DMS 273 (cell line): ENCODE measurements around the gene USF1.
"Not testable (repeated sequence)": the region's sequence is repeated elsewhere in the genome, so short reads cannot be mapped to it uniquely, and the experiment has no call there.

ENCODE experiments used
- DNase-seq: peaks from one replicate; lab custom pipeline; 2025; ENCODE audit not compliant: unreplicated experiment; lab: John Stamatoyannopoulos, UW

USF1 gene

DNA sequence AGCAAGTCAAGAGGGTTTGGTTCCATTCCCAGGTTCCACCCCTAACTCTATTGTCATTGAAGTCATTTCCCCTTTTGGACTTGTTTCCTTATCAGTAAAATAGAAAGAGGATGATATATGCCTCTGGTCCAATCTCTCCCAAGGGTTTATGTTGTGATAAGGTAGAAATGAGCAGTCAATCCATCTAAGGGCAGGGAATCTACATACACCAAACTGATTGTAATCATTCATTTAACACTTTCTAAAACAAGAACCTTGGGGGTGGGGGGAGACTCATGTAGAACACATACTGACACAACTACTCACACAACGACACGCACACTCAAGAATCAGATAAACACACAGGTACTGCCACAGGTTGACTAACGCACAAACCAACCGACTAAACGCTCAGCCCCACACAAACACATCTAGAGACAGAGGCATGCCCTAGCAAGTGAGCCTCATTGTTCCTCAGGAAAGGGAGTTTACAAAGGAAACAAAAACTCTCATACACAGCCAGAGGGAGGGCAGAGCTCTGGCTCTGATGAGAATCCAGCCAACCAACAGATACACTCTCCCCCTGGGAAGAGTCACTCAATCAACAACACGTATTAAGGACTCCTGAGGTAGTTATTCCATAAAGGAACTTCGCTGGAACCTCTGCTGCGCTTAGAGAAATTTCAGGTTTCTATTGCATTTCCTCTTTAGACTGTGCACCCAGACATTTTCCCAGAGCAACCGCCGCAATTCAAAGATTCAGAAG lies 25.9 kb downstream of the USF1 start:
- DNase-seq, result no peak

GRCh38 chr1:161019111-161019660 lies 26.6 kb downstream of the USF1 start:
- DNase-seq, result not testable (repeated sequence)

- no peak for DNase-seq
These were observed 27.2 kb downstream of the USF1 start for GRCh38 chr1:161018631-161018930.

DNA sequence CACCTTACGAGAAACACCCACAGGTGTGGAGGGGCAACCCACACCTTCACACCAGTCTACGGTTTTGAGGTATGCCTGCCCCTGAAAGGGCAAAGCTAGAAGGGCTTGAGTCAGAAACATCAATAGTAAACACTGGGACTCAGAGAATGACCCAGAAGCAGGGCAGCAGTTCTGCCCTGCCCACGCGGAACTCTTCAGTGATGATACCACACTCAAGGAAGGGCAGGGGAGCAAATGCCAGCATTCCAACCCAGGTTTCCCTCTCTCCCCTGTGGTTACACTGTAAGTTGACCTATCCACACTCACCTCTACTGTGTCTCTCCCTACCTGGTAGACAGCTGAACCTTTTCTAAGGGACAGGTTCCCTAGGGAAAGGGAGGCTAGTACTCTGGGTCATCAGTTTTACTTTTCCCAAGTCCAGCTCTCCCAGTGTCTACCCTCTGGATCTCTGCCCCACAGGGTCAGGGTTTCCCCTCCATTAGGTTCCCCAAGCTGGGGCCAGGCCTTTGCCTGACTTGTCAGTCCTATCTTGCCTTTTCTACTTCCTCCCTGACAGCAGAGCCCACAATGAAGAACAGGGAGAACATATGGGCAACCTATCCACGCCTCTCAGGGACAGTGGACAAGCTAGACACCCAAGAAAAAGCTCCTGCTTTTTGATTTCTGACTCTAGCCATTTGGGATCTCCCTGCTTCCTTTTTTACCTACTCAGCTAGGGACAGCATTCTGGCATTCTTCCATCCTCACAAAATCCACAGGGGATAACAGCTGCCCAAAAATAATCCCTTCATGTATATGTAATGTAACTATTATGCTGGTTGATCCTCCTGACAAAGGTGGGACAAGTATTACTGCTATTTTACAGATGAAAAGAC lies 27.8 kb downstream of the USF1 start:
- DNase-seq, result no peak

DNA sequence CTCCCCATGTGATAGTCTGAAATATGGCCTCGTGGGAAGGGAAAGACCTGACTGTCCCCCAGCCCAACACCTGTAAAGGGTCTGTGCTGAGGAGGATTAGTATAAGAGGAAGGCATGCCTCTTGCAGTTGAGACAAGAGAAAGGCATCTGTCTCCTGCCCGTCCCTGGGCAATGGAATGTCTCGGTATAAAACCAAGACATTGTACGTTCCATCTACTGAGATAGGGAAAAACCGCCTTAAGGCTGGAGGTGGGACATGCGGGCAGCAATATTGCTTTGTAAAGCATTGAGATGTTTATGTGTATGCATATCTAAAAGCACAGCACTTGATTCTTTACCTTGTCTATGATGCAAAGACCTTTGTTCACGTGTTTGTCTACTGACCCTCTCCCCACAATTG lies 28.6 kb downstream of the USF1 start:
- not testable (repeated sequence) for DNase-seq

DNA sequence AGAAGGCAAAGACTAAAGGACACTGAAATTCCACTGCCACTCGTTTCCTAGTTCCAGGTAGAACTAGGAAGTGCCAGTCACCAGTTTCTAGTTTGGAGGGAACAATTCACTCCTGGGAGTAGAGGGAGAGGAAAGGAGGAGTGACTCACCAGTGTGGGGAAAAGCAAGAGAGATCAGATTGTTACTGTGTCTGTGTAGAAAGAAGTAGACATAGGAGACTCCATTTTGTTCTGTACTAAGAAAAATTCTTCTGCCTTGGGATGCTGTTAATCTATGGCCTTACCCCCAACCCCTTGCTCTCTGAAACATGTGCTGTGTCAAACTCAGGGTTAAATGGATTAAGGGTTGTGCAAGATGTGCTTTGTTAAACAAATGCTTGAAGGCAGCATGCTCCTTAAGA lies 29.1 kb downstream of the USF1 start:
- DNase-seq, result not testable (repeated sequence)

DNA sequence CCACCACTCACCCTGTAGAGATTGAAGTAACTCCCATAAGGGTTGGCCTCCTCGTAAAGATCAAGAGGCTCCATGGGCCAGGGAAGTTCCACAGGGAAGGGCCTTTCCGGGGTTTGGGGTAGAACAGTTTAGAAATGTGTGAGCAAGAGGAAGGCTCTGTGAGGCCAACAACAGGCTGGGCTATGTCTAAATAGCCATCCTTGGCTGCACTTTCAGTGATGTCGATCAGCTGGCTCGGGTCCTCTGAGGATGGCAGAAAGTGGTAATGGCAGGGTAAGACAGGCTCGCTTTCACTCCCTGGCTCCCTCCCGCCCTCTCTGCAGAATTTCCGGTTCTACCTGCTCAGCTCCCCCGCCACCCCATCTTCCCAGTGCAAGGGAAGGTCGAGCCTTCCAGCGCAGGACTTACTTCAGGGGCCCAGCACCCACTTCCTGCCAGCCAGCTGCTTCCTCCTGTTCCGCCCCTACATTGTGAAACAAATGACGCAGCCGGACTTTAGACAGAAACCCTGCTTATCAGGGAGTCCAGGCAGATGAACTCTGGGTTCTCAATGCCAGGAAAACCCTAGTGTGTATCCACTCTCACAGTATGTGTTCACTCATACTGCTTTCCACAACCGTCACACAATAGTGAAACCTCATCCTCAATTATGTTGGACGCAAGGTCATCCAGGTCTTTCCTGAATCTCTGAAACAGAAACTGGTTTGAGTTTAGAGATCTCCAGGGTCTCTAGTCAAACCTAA lies 32.1 kb downstream of the USF1 start:
- DNase-seq, result no peak

GRCh38 chr1:161013131-161013487 lies 32.7 kb downstream of the USF1 start:
- DNase-seq, result no peak

DNA sequence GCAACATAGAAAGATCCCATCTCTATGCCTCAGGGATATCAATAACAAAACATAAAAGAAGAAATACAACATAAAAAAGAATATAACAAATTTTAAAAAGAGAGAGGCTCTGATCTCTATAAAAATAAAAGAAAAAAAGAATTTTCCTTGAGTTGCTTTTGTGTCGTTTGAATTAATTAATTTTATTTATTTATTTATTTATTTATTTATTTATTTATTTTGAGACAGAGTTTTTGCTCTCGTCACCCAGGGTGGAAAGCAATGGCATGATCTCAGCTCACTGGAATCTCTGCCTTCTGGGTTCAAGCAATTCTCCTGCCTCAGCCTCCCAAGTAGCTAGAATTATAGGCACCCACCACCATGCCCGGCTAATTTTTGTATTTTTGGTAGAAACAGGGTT lies 33.4 kb downstream of the USF1 start:
- DNase-seq, result no peak

- DNase-seq, result no peak
These were observed 36.1 kb downstream of the USF1 start for GRCh38 chr1:161009602-161010211.

- no peak for DNase-seq
These were observed 36.8 kb downstream of the USF1 start for GRCh38 chr1:161008869-161009510.

DNA sequence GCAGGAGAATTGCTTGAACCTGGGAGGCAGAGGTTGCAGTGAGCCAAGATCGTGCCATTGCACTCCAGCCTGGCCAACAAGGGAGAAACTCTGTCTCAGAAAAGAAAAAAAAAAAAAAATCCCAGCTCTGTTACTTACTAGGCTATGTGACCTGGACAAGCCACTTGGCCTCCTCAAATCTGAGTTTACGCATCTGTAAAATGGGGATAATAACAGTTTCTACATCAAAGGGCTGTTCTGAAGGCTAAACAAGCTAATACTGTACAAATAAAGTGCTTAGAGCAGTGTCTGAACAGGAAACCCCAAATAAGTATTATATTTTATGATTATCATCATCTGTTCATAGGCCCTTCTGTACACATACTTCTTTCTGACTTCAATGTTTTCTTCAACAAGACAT lies 38.4 kb downstream of the USF1 start:
- no peak for DNase-seq

DNA sequence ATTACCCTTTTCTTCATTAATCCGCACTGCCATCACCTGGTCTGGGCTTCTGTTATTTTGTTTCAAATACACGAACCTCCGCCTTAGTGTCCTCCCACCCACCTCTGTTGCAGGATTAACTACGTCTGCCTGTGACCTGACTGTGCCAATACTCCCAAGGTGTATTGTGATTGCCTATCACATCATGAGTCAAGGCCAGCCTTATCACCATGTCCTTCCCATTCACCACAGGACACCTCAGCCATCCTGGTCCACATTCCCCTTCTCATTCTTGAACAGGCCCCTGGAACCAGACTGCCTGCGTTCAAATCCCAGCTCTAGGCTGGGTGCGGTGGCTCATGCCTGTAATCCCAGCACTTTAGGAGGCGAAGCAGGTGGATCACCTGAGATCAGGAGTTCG lies 39.2 kb downstream of the USF1 start:
- no peak for DNase-seq

GRCh38 chr1:161001525-161001924 lies 44.3 kb downstream of the USF1 start:
- DNase-seq, result peak; percentile 30

DNA sequence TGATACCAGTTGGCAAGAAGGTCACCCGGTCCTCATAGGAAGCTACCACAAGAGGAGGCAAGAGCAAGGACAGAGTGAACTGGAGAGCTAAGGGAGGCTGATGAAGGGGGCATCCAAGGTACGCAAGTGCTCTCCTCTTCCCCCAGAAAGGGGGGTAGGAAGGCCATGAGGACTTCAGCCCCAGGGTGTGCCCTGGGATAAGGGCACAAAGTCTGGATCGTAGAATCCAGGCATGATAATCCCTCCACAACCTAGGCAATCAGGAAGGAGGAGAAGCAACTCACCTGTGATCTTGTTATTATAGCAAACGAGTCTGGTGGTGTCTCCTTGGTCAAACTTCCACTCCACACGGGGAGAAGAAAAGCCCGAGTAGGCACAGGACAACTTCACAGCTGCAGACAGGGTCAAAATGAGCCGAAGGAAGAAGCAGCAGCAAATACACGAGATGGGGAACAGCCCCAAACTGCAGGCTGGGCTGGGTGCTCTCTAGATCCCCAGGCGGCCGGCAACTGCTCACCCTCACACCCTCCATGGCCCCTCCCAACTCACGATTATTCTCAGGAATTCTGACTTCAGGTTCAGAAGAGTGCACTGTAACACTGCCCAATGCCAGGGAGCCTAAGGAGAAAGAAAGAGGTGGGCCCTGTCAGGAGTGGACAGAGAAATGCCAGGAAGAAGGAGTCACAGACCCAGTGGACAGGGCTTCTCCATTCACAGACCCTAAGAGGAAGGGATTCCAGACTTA lies 44.9 kb downstream of the USF1 start:
- DNase-seq, result no peak

DNA sequence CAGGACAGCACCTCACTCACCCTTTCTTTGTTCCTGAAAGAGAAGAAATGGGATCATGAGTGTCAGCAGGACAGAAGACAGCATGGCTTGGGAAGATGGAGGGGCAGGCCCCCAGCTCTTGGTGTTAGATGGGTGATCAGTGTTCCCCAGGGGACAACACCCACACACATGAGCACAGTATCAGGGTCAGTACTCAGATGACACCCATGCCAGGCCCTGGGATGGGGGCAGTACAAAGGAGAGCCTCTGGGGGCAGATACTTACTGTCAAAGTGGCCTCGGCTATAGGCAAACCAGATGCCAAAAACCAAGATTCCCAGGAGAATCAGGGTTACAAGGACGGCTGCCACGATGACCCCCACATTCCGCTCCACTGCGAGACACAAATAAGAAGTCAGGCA lies 46.4 kb downstream of the USF1 start:
- no peak for DNase-seq

DNA sequence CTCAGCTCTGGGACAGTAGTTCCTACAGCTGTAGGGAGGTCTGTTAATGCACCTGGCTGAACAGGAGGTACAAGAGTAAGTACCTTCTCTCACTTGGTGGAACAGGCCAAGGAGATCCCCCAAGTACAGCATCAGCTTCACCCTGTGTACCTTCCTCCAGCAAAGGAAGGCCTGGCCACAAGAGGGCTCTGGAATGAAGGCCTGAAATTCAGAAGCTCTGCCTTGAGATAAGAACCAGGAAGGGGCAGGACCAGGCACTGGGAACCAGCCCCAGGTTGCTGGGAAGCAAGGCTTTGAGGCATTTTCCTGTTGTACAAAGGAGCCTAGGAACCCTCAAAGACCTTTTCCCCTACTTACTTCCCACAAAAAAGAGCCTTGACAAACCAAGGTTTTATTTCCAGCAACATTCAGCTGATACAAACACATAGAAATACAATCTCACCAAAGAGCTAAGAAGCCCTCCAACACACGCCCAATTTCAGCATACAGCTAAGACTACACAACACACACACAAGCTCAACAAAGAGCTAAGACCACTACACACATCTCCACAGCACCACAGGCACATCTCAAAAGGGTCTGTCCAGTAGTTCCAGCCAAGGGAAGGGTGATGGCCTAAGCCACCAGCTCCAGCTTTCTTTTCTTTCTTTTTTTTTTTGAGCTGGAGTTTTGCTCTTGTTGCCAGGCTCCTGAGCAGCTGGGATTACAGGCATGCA lies 48.3 kb downstream of the USF1 start:
- peak; percentile 74 for DNase-seq

GRCh38 chr1:160996178-160996577 lies 49.6 kb downstream of the USF1 start:
- no peak for DNase-seq

DNA sequence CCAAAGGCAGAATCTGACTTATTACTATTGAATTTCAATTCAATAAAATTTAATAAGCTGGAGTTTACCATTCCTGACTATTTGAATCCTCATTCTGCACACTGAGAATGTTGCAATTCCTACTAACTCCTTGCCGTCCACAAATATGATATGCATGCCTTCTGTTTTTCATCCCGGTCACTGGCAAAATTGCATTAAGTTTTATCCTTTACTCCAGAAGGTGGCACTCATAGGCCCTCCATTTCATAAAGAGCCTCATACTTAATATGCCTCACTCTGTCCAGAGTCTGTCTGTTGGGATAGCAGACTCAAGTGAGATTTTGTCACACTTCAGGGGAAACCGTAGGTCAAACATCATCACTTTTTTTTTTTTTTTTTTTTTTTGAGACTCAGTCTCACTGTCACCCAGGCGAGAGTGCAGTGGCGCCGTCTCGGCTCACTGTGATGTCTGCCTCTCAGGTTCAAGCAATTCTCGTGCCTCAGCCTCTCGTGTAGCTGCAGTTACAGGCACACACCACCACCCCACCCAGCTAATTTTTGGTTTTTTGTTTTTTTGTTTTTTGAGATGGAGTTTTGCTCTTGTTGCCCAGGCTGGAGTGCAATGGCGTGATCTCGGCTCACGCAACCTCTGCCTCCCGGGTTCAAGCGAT lies 52.1 kb downstream of the USF1 start:
- DNase-seq, result peak; percentile 64
